Measurements from ENCODE around the gene PRDM5.

GRCh38 chr4:120723986-120724385, 198.5 kb downstream of the PRDM5 start:
- TF ChIP-seq CTCF (IDR thresholded peaks at IDR 0.05) (no peak), POLR2A (IDR thresholded peaks at IDR 0.05) (no peak), POLR2AphosphoS5 (IDR thresholded peaks at IDR 0.05) (no peak)

Data from prostate gland (tissue), 2 donors.